HUES6 (cell line): ENCODE results near the gene PLA2G4B.

Experiments
- H3K27ac ChIP-seq: 2 replicates; pipeline ENCODE4 v1.7.0; 2013; ENCODE audit warnings: low read depth, mild to moderate bottlenecking, low read length, inconsistent platforms
- H3K27me3 ChIP-seq: 2 replicates; pipeline ENCODE4 v1.6.1; 2013; ENCODE audit warnings: low read length; ENCODE audit not compliant: control insufficient read depth, insufficient read depth
- H3K36me3 ChIP-seq: 2 replicates; pipeline ENCODE4 v1.6.1; 2013; ENCODE audit warnings: low read length; ENCODE audit not compliant: control insufficient read depth, insufficient read depth
- H3K4me1 ChIP-seq: 2 replicates; pipeline ENCODE4 v1.6.1; 2013; ENCODE audit warnings: low read length; ENCODE audit not compliant: control insufficient read depth, insufficient read depth
- H3K4me3 ChIP-seq: 2 replicates; pipeline ENCODE4 v1.5.1; 2013; ENCODE audit warnings: low read depth, low read length
- H3K9ac ChIP-seq: one replicate; pipeline ENCODE4 v1.6.1; 2013; ENCODE audit warnings: mild to moderate bottlenecking, low read length
- H3K9me3 ChIP-seq: 2 replicates; pipeline ENCODE4 v1.6.1; 2013; ENCODE audit warnings: low read depth, low read length; ENCODE audit not compliant: control insufficient read depth, insufficient read depth

Gene PLA2G4B

DNA sequence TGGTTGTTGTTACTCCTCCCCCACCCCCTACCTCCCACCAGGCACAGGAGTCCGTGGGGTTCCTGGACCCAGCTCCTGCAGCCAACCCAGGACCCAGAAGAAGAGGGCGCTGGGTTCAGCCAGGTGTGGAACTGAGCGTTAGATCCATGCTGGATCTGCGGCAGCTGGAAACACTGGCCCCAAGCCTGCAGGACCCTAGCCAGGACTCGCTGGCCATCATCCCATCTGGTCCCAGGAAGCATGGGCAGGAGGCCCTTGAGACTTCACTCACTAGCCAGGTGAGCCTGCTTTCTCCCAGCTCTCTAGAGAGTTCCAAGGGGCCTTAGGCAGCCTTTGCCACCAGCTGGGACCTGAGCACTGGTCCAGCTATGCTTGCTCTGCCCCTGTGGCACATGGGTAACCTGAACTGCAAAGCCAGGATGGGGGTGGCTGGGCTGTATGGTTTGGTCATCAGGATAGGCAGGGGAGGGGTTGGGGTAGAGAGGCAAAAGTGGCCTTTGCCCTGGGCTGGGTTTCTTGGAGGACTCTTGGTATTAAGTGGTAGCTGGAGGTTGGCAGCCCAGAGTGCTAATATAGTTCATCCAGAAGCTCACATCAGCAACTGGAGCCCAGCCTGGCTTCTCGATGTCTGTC lies 17.7 kb upstream of the PLA2G4B start:
- H3K9ac ChIP-seq, result no peak overlapping the region
- no peaks in the 10 kb centered on the region for H3K27me3 ChIP-seq
- H3K4me3 ChIP-seq, result no peak overlapping the region
- no peaks in the 10 kb centered on the region for H3K9me3 ChIP-seq
- H3K4me1 ChIP-seq, result no peaks in the 10 kb centered on the region
- H3K27ac ChIP-seq, result no peak overlapping the region
- H3K36me3 ChIP-seq, result peaks cover 53% of the 10 kb centered on the region

DNA sequence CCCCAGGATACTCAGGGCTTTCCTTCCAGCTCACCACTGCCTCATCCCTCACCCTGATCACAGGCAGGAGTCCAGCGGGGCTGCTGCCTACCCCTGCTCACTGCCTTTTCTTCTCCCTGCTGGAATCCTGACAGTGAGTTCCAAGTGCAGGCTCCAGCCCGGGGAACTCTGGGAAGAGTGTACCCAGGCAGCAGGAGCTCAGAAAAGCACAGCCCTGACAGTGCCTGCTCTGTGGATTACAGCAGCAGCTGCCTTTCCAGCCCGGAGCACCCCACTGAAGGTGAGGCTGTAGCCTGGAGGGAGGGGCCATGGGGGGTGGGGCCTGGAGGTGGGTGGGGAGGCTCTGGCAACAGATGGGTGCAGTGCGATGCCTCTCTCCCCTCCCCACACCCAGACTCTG lies 16.8 kb upstream of the PLA2G4B start:
- Histone ChIP-seq H3K27ac (no peak overlapping the region), H3K36me3 (peaks cover 52% of the 10 kb centered on the region)

DNA sequence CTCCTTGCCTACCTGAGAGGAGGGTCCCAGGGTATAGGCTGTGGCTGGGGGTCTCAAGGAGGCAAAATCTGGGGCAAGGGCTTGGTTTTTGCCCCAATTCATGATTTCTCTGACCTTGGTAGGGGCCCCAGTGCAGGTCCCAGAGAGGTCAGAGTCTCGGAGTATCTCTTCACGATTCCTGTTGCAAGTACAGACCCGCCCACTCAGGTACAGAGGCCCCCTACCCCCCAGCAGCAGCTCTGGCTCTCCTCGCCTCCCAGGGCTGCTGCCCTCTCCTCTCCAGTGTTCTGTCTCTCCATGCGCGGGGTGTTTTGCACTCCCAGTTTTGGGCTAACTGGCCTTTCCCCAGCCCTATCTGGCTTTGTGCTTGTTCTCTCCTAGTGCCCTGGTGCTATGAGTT lies 16.2 kb upstream of the PLA2G4B start:
- no peaks in the 10 kb centered on the region for H3K4me1 ChIP-seq

More for the DNA sequence above, 16.8 kb upstream of the PLA2G4B start:
- Histone ChIP-seq H3K4me1 (no peaks in the 10 kb centered on the region), H3K27me3 (no peaks in the 10 kb centered on the region; the same call in 1 of the 2 replicates), H3K9ac (no peak overlapping the region), H3K9me3 (no peaks in the 10 kb centered on the region), H3K4me3 (no peak overlapping the region)

GRCh38 chr15:41822957-41823356 lies 15.7 kb upstream of the PLA2G4B start:
- Histone ChIP-seq H3K36me3 (peaks cover 46% of the 10 kb centered on the region), H3K27ac (no peak overlapping the region), H3K9me3 (no peaks in the 10 kb centered on the region), H3K9ac (no peak overlapping the region), H3K4me1 (no peaks in the 10 kb centered on the region), H3K27me3 (no peaks in the 10 kb centered on the region; the same call in 1 of the 2 replicates), H3K4me3 (no peak overlapping the region)

More for the DNA sequence above, 16.2 kb upstream of the PLA2G4B start:
- Histone ChIP-seq H3K9ac (no peak overlapping the region), H3K27me3 (no peaks in the 10 kb centered on the region; the same call in 1 of the 2 replicates), H3K9me3 (no peaks in the 10 kb centered on the region), H3K36me3 (peaks cover 50% of the 10 kb centered on the region), H3K4me3 (no peak overlapping the region), H3K27ac (no peak overlapping the region)

DNA sequence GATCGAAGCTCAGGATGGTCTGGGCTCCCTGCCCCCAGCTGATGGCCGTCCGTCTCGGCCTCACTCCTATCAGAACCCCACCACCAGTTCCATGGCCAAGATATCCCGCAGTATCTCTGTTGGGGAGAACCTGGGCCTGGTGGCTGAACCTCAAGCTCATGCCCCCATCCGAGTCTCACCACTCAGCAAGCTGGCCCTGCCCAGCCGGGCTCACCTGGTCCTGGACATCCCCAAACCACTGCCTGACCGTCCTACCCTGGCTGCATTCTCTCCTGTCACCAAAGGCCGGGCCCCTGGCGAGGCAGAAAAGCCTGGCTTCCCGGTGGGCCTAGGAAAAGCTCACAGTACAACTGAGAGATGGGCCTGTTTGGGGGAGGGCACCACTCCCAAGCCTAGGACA lies 15.1 kb upstream of the PLA2G4B start:
- Histone ChIP-seq H3K9me3 (no peaks in the 10 kb centered on the region), H3K27ac (no peak overlapping the region), H3K27me3 (no peaks in the 10 kb centered on the region; the same call in 1 of the 2 replicates), H3K4me3 (no peak overlapping the region), H3K4me1 (no peaks in the 10 kb centered on the region), H3K9ac (no peak overlapping the region), H3K36me3 (peaks cover 41% of the 10 kb centered on the region)

- no peak overlapping the region for H3K9ac ChIP-seq
- no peak overlapping the region for H3K4me3 ChIP-seq
- H3K9me3 ChIP-seq, result no peaks in the 10 kb centered on the region
- peaks cover 7% of the 10 kb centered on the region; the same call in 1 of the 2 replicates for H3K4me1 ChIP-seq
- H3K27ac ChIP-seq, result no peak overlapping the region
- H3K36me3 ChIP-seq, result peaks cover 34% of the 10 kb centered on the region
- H3K27me3 ChIP-seq, result no peaks in the 10 kb centered on the region; the same call in 1 of the 2 replicates
Measured at GRCh38 chr15:41824062-41824745, 14.4 kb upstream of the PLA2G4B start.

- Histone ChIP-seq H3K36me3 (peaks cover 33% of the 10 kb centered on the region), H3K4me3 (no peak overlapping the region), H3K27ac (no peak overlapping the region), H3K9me3 (no peaks in the 10 kb centered on the region), H3K27me3 (no peaks in the 10 kb centered on the region; the same call in 1 of the 2 replicates), H3K9ac (no peak overlapping the region), H3K4me1 (peaks cover 7% of the 10 kb centered on the region; the same call in 1 of the 2 replicates)
Measured at GRCh38 chr15:41825145-41825544, 13.5 kb upstream of the PLA2G4B start.

DNA sequence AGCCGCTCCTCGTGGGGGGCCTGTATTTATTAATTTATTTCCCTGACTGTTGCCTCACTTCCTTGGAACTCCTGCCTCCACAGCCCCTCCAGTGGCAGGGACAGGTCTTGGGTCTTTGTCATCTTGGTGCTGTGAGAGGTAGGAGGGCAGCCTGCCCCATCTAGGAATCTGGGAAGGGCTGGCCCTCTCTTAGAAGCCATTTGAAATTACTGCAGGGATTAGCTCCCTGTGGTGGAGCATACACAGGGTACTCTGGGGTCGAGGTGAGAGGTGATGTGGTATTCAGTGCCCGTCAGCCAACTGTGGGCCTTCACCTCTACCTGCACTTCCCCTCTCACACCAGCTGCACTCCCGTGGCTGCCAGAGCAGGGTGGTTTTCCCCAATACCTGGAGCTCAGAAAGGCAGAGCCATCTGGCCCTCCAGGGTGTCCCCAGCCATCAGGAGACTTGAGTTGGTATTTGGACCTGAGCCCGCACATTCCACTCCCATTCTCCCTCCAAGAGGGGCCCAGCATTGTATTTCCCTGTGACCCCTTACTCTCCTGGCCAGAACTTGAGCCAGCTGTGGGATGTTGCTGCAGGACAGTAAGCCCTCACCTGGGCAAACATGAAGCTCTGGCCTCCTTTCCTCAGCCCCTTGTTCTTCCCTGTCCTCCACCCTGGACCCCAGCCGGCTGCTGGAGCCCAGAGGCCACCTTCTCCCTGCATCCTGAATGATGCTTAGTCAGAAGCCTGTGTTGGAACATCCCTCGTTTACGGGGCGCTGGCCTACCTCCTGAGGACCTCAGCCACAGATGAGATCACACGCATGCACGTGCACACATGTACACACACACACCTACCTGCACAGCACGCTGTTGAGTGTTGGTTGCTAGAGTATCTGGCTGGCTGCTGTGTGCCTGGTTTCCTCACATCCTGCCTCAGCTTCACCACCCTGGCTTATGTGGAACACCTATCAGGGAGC lies 12.8 kb upstream of the PLA2G4B start:
- Histone ChIP-seq H3K27me3 (no peaks in the 10 kb centered on the region; the same call in 1 of the 2 replicates), H3K9me3 (no peaks in the 10 kb centered on the region), H3K4me1 (peaks cover 7% of the 10 kb centered on the region; the same call in 1 of the 2 replicates), H3K27ac (no peak overlapping the region), H3K36me3 (peaks cover 32% of the 10 kb centered on the region), H3K9ac (no peak overlapping the region), H3K4me3 (no peak overlapping the region)

- H3K9ac ChIP-seq, result no peak overlapping the region
- H3K27ac ChIP-seq, result no peak overlapping the region
- no peaks in the 10 kb centered on the region; the same call in 1 of the 2 replicates for H3K27me3 ChIP-seq
- peaks cover 7% of the 10 kb centered on the region; the same call in 1 of the 2 replicates for H3K4me1 ChIP-seq
- H3K36me3 ChIP-seq, result peaks cover 26% of the 10 kb centered on the region
- no peaks in the 10 kb centered on the region for H3K9me3 ChIP-seq
- peak overlapping the region; percentile 99 for H3K4me3 ChIP-seq
Measured at GRCh38 chr15:41827290-41827879, 11.3 kb upstream of the PLA2G4B start.
